Measurements from ENCODE around the gene GABPB2.

GABPB2 gene

DNA sequence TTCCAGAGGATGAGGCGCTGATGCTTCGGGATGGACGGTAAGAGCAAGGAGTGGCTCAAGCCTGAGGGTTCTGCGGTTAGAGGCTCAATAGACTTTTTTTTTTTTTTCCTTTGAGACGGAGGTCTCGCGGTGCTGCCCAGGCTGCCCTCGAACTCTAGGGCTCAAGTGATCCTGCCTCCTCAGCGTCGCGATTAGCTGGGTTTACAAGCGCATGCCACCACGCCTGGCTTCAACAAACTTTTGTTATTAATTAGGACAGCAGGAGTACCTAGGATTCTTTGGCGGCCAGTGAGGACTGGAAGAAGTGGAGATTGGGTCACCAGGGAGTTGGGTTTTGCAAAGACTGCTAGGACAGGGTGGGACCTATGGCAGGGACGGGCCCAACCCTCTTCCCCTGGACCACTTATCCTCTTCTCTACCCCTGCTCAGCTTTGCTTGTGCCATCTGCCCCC, 96.0 kb downstream of the GABPB2 start:
- DNase-seq: no peak

- DNase-seq: no peak
Measured at GRCh38 chr1:151167116-151167515, 96.6 kb downstream of the GABPB2 start.

DNA sequence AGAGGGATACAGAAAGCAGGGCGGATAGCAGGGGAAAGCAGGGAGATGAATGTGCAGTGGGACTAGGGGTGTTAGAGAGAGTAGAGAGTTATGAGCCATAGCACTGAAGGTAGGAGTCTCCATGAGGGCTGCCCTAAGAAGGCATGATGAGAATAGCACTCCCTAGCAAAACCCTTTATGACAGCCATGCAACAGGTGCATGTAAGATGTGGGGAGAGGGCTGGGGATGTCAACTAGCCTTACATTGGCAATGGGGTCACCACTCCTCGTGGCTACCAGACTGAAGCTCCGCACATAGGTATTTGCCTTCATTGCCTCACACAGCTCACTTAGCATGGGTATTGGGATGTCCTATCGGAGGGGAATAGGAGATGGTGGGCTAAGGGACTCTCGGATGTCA, 100.6 kb downstream of the GABPB2 start:
- DNase-seq: no peak
